ENCODE results near the gene NUDT8.

GRCh38 chr11:67601098-67601497 lies 28.6 kb downstream of the NUDT8 start:
- TF ChIP-seq, protein P1, sequence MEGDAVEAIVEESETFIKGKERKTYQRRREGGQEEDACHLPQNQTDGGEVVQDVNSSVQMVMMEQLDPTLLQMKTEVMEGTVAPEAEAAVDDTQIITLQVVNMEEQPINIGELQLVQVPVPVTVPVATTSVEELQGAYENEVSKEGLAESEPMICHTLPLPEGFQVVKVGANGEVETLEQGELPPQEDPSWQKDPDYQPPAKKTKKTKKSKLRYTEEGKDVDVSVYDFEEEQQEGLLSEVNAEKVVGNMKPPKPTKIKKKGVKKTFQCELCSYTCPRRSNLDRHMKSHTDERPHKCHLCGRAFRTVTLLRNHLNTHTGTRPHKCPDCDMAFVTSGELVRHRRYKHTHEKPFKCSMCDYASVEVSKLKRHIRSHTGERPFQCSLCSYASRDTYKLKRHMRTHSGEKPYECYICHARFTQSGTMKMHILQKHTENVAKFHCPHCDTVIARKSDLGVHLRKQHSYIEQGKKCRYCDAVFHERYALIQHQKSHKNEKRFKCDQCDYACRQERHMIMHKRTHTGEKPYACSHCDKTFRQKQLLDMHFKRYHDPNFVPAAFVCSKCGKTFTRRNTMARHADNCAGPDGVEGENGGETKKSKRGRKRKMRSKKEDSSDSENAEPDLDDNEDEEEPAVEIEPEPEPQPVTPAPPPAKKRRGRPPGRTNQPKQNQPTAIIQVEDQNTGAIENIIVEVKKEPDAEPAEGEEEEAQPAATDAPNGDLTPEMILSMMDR (IDR thresholded peaks at IDR 0.05; ENCODE audit: control extremely low read depth in 1 of 3, insufficient read depth in 1 of 3, low read depth in 1 of 3, low read length in 3 of 3) = no peak
- TF ChIP-seq POLR2AphosphoS5 (IDR thresholded peaks at IDR 0.05; ENCODE audit: low read depth, low read length) (no peak), EZH2 (IDR thresholded peaks at IDR 0.05; ENCODE audit: low read depth, low read length, severe bottlenecking) (no peak)
- TF ChIP-seq, protein P2, sequence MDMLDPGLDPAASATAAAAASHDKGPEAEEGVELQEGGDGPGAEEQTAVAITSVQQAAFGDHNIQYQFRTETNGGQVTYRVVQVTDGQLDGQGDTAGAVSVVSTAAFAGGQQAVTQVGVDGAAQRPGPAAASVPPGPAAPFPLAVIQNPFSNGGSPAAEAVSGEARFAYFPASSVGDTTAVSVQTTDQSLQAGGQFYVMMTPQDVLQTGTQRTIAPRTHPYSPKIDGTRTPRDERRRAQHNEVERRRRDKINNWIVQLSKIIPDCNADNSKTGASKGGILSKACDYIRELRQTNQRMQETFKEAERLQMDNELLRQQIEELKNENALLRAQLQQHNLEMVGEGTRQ (IDR thresholded peaks at IDR 0.05; ENCODE audit: low read length) = no peak
